Measurements from ENCODE around the gene TSGA10IP. TPM values are rescaled to one million over a fixed set of nuclear protein-coding genes. Genes with fewer than 3 reads are reported as not detected.
A peak's percentile ranks its signal among the peaks of the same experiment; 100 is the strongest.
"Not testable (repeated sequence)": the region's sequence is repeated elsewhere in the genome, so short reads cannot be mapped to it uniquely, and the experiment has no call there.

The TSGA10IP gene
- polyA plus RNA-seq, 4 donors: 0.52 TPM; not detected in 3

GRCh38 chr11:65945941-65946558 is 770 bp downstream of the TSGA10IP start:
- no peak for DNase-seq (ENCODE audit: low read depth in 4 of 4, low spot score in 2 of 4)

GRCh38 chr11:65946655-65947054 is 1.4 kb downstream of the TSGA10IP start:
- no peak for DNase-seq (ENCODE audit: low read depth in 4 of 4, low spot score in 2 of 4)

- DNase-seq (ENCODE audit: low read depth in 4 of 4, low spot score in 2 of 4): no peak
These were observed 1.9 kb downstream of the TSGA10IP start for GRCh38 chr11:65947133-65947532.

GRCh38 chr11:65947603-65948125 is 2.4 kb downstream of the TSGA10IP start:
- DNase-seq (ENCODE audit: low read depth in 4 of 4, low spot score in 2 of 4): no peak

GRCh38 chr11:65950711-65951110 is 5.4 kb downstream of the TSGA10IP start:
- not testable (repeated sequence) for DNase-seq (ENCODE audit: low read depth in 4 of 4, low spot score in 2 of 4)

- not testable (repeated sequence) for DNase-seq (ENCODE audit: low read depth in 4 of 4, low spot score in 2 of 4)
These were observed 6.4 kb downstream of the TSGA10IP start for GRCh38 chr11:65951641-65952040.

- no peak for DNase-seq (ENCODE audit: low read depth in 4 of 4, low spot score in 2 of 4)
These were observed 6.8 kb downstream of the TSGA10IP start for GRCh38 chr11:65952052-65952521.

- no peak for DNase-seq (ENCODE audit: low read depth in 4 of 4, low spot score in 2 of 4)
These were observed 8.2 kb downstream of the TSGA10IP start for GRCh38 chr11:65953471-65953870.

GRCh38 chr11:65954771-65955170 is 9.5 kb downstream of the TSGA10IP start:
- DNase-seq (ENCODE audit: low read depth in 4 of 4, low spot score in 2 of 4): no peak

- no peak for DNase-seq (ENCODE audit: low read depth in 4 of 4, low spot score in 2 of 4)
These were observed 13.0 kb downstream of the TSGA10IP start for GRCh38 chr11:65958291-65958690.

- no peak for DNase-seq (ENCODE audit: low read depth in 4 of 4, low spot score in 2 of 4)
These were observed 13.6 kb downstream of the TSGA10IP start for GRCh38 chr11:65958774-65959420.

GRCh38 chr11:65960824-65961266 is 15.6 kb downstream of the TSGA10IP start:
- DNase-seq (ENCODE audit: low read depth in 4 of 4, low spot score in 2 of 4): no peak

GRCh38 chr11:65961267-65962140 is 16.2 kb downstream of the TSGA10IP start, which contains the start of gene SART1:
Gene SART1 (plus strand): TSS chr11:65961734. CDS start chr11:65961781, 47 bp downstream.
- peak; percentile 92 to 97 (median 96) for DNase-seq (ENCODE audit: low read depth in 4 of 4, low spot score in 2 of 4)

- DNase-seq (ENCODE audit: low read depth in 4 of 4, low spot score in 2 of 4): no peak
These were observed 16.9 kb downstream of the TSGA10IP start for GRCh38 chr11:65962141-65962564.

- DNase-seq (ENCODE audit: low read depth in 4 of 4, low spot score in 2 of 4): no peak
These were observed 19.6 kb downstream of the TSGA10IP start for GRCh38 chr11:65964906-65965305.

- no peak for DNase-seq (ENCODE audit: low read depth in 4 of 4, low spot score in 2 of 4)
These were observed 20.9 kb downstream of the TSGA10IP start for GRCh38 chr11:65965986-65966762.

GRCh38 chr11:65967329-65967934 is 22.2 kb downstream of the TSGA10IP start:
- DNase-seq (ENCODE audit: low read depth in 4 of 4, low spot score in 2 of 4): no peak

- DNase-seq (ENCODE audit: low read depth in 4 of 4, low spot score in 2 of 4): no peak
These were observed 23.6 kb downstream of the TSGA10IP start for GRCh38 chr11:65968600-65969482.

GRCh38 chr11:65972116-65972515 is 26.8 kb downstream of the TSGA10IP start:
- DNase-seq (ENCODE audit: low read depth in 4 of 4, low spot score in 2 of 4): no peak

All from left renal cortex interstitium (tissue), 4 donors.